Measurements from ENCODE around the gene ARID3C. TPM values are rescaled to one million over a fixed set of nuclear protein-coding genes. Genes with fewer than 3 reads are reported as not detected.

The ARID3C gene
- total and polyA plus RNA-seq, 2 of the 8 experiments (the other 6 are each of a cell fraction or from before 2014, with no cell fraction given) = 0.08 TPM; not detected in 1

GRCh38 chr9:34599546-34599945, 29.3 kb downstream of the ARID3C start:
- H3K9me3 ChIP-seq (ENCODE audit: insufficient read depth in 2 of 2, low read depth in 1 of 2, low read length in 1 of 2) = no peaks in the 10 kb centered on the region
- H3K4me2 ChIP-seq (ENCODE audit: insufficient read depth in 1 of 2, low read depth in 2 of 2, low read length in 2 of 2) = no peak overlapping the region
- H3K4me1 ChIP-seq (replicated peaks in 1 of 4; ENCODE audit: control insufficient read depth in 3 of 4, insufficient read depth in 4 of 4, low read length in 3 of 4) = peaks cover 0 to 5% (median 2%) of the 10 kb centered on the region in 4 experiments; a peak in 2 of 7 replicates
- no peak overlapping the region for H2BK12ac ChIP-seq (ENCODE audit: low read depth, low read length)
- CTCF ChIA-PET (ENCODE audit: partially characterized antibody) = interaction anchor here (0.7 to 11.5 kb wide), 16 partner anchors 11 to 1004 kb away, joined by 3 to 214 read pairs (median 5); partner anchors contain the start of gene CNTFR
- no peak overlapping the region for H3K23ac ChIP-seq (ENCODE audit: insufficient read length)
- 80% methylated on average over 1 of the region's 1 CpG; no CpG with 5 or more reads in 1 of the 2 experiments for WGBS, 2 experiments (ENCODE audit: extremely low coverage in 1 of 2, insufficient coverage in 1 of 2, insufficient read length in 1 of 2, insufficient replicate concordance in 2 of 2, low coverage in 1 of 2, low lambda C conversion rate in 2 of 2, missing lambda C conversion rate in 1 of 2)
- no peaks in the 10 kb centered on the region for H4K20me1 ChIP-seq (replicated peaks in 1 of 2; ENCODE audit: control insufficient read depth in 1 of 2, insufficient read depth in 2 of 2, low read length in 2 of 2)
- H3K18ac ChIP-seq (ENCODE audit: extremely low read depth, low read length) = no peak overlapping the region
- H3K9ac ChIP-seq (replicated peaks in 1 of 4; ENCODE audit: extremely low read depth in 1 of 4, low read depth in 3 of 4, low read length in 3 of 4) = no peak overlapping the region
- H3K27ac ChIP-seq (ENCODE audit: low read depth, low read length) = no peak overlapping the region
- no peak overlapping the region for H2BK20ac ChIP-seq (ENCODE audit: low read length)
- H2BK5ac ChIP-seq (ENCODE audit: low read depth, low read length) = no peak overlapping the region
- POLR2A ChIA-PET (ENCODE audit: partially characterized antibody) = interaction anchor here (1.1 kb wide), 1 partner anchor 19 kb away, joined by 3 read pairs; no protein-coding TSS in a partner anchor
- H2AK5ac ChIP-seq (ENCODE audit: low read depth, low read length) = no peak overlapping the region
- H2BK15ac ChIP-seq (ENCODE audit: low read length) = no peak overlapping the region
- no peak overlapping the region for H3K4ac ChIP-seq (replicated peaks; ENCODE audit: insufficient read length, low read depth, low read length)
- H3K4me3 ChIP-seq (ENCODE audit: extremely low read depth in 1 of 4, insufficient read depth in 2 of 4, low read depth in 3 of 4, low read length in 4 of 4) = no peak overlapping the region
- no peak overlapping the region for H2BK120ac ChIP-seq (replicated peaks; ENCODE audit: low read depth, low read length)
- no peak overlapping the region for H2AFZ ChIP-seq (ENCODE audit: low read length)
- no peak overlapping the region for H4K8ac ChIP-seq (ENCODE audit: extremely low read depth, insufficient read depth, low read length)
- TF ChIP-seq ASH2L (IDR thresholded peaks at IDR 0.05; ENCODE audit: low read length) (no peak), TCF12 (IDR thresholded peaks at IDR 0.05; ENCODE audit: low read depth, low read length) (no peak), TEAD4 (IDR thresholded peaks at IDR 0.05; ENCODE audit: low read depth, low read length) (no peak), ZNF274 (IDR thresholded peaks at IDR 0.05; ENCODE audit: borderline replicate concordance, extremely low read depth, low read length) (no peak), FOSL1 (IDR thresholded peaks at IDR 0.05; ENCODE audit: insufficient read depth, low read depth, low read length) (no peak), SIN3A (conservative IDR thresholded peaks at IDR 0.05 in 1 of 2, IDR thresholded peaks at IDR 0.05 in 1 of 2; ENCODE audit: low read depth in 1 of 2, low read length in 2 of 2) (no peak), USF2 (IDR thresholded peaks at IDR 0.05; ENCODE audit: low read length) (no peak), KDM5A (IDR thresholded peaks at IDR 0.05; ENCODE audit: low read length) (no peak), HDAC6 (IDR thresholded peaks at IDR 0.05; ENCODE audit: low read depth, low read length) (no peak), ATF3 (IDR thresholded peaks at IDR 0.05; ENCODE audit: insufficient read depth, low read depth, low read length) (no peak), SAP30 (IDR thresholded peaks at IDR 0.05; ENCODE audit: insufficient read depth, insufficient replicate concordance, low read length) (no peak), SRF (IDR thresholded peaks at IDR 0.05; ENCODE audit: low read depth, low read length) (no peak), CEBPB (IDR thresholded peaks at IDR 0.05; ENCODE audit: low read depth, low read length) (no peak)
- no peaks in the 10 kb centered on the region for H3K36me3 ChIP-seq (ENCODE audit: control insufficient read depth in 2 of 4, insufficient read depth in 4 of 4, low read length in 3 of 4)
- H3K23me2 ChIP-seq (ENCODE audit: low read depth, low read length) = no peaks in the 10 kb centered on the region
- no peak overlapping the region for H3K14ac ChIP-seq (ENCODE audit: insufficient read length)
- FAIRE-seq (no peak), DNase-seq (ENCODE audit: low read depth in 1 of 2, low spot score in 2 of 2) (no peak)
- H3K56ac ChIP-seq (replicated peaks; ENCODE audit: insufficient read length, low read depth, low read length) = no peak overlapping the region
- no peaks in the 10 kb centered on the region; a peak in 3 of 7 replicates for H3K27me3 ChIP-seq (replicated peaks in 1 of 4; ENCODE audit: control insufficient read depth in 3 of 4, extremely low read depth in 1 of 4, insufficient read depth in 3 of 4, low read length in 3 of 4)
- H3K79me2 ChIP-seq (ENCODE audit: control insufficient read depth in 1 of 2, insufficient read depth in 2 of 2, low read length in 2 of 2) = no peaks in the 10 kb centered on the region
- H3K79me1 ChIP-seq (ENCODE audit: low read depth, low read length) = no peaks in the 10 kb centered on the region
- H4K5ac ChIP-seq (ENCODE audit: insufficient read length, low read depth, low read length) = no peak overlapping the region
- no peak overlapping the region for H4K91ac ChIP-seq (replicated peaks; ENCODE audit: insufficient read length, low read length)
